ENCODE results near the gene BSG.

DNA sequence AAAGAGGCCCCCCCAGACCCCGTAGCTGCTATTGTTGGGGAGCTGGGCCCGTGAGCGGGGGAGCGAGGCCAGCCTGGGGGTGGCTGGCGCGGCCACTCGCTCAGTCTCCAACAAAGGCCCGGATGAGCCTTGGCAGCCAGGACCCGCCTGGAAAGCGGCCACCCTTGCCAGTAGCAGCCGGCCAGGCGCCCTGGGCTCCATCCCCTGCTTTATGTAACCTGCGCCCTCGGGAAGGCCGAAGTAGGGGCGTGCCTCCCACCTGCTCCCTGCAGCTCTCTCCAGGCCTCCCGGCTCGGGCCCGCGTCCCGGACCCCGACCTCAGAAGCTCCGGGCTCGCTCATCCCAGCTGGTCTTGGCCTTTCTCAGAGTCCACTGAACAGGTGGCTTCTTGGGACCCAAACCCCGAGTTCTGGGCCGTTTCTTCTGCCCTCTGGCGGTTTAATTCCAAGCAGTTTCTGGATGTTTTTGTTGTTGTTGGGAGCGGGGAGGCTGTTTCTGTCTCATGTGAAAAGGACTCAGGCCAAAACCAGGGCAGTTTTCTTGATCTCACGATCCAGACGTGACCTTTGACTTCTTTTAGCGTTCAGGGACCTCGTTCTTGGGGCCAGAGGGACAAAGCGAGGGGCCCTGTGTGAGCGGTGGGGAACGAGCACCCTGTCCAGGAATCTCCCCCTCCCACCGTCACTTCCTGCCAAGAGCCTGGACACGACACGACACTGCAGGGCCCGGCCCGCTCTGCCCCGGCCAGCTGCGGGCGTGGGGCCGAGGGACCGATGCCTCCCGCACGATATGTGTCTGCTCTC is 39.6 kb upstream of the BSG start:
- TF ChIP-seq GATA2 (IDR thresholded peaks at IDR 0.05; ENCODE audit: low read depth, low read length) = no peak
- no peak for TF ChIP-seq GATA3 (IDR thresholded peaks at IDR 0.05; ENCODE audit: low read depth, low read length)

Measured in SH-SY5Y (cell line).